ENCODE data around the gene HINT1. TPM values are rescaled to one million over a fixed set of nuclear protein-coding genes. Genes with fewer than 3 reads are reported as not detected.

HINT1 gene
- total RNA-seq, 2 donors from 2014 or later = 121 to 328 TPM

DNA sequence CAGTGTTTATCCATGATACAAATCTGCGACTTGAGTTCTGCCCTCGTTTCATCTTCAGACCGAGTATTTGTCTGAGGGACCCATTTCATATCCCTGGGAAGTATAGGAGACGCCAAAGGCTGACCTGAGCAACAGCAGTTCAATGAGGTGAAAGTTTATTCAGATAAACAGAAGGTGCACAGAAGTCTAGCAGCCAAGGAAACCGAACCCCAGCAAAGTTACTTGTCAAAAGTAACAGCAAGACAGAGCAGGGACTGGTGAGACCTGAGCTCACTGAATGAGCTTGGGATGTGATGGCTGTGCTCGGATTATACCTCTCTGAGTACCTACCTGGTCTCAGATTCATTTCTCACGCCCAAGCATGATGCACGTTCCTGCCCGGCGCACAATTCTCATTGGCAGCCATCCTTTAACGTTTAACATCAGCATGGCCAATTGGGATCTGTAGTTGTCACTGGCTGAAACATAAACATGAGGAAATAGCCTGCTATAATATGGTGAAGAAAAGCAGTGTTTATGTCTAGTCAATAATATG is 6.3 kb upstream of the HINT1 start:
- Histone ChIP-seq H3K27me3 (replicated peaks; ENCODE audit: insufficient read depth) (no peaks in the 10 kb centered on the region), H3K27ac (peak overlapping the region; percentile 79 to 81), H3K4me3 (peak overlapping the region; percentile 44 to 48), H3K36me3 (no peaks in the 10 kb centered on the region), H3K9me3 (no peaks in the 10 kb centered on the region), H3K4me1 (replicated peaks) (no peaks in the 10 kb centered on the region)
- no peak for TF ChIP-seq POLR2A (IDR thresholded peaks at IDR 0.05)
- TF ChIP-seq POLR2AphosphoS5 (IDR thresholded peaks at IDR 0.05) = no peak
- no peak for TF ChIP-seq CTCF (IDR thresholded peaks at IDR 0.05)
- intact Hi-C loops (cut with DNase I) = no loop called here
- DNase-seq (ENCODE audit: low spot score) = no peak
- WGBS = 5% methylated on average over 11 of the region's 11 CpGs

GRCh38 chr5:131170540-131171275 is 5.7 kb upstream of the HINT1 start, which contains the start of gene LYRM7:
TSS of gene LYRM7 (plus strand) at chr5:131170944. CDS start at chr5:131171021, 77 bp downstream.
- intact Hi-C loops (cut with DNase I) = no loop called here
- peak; percentile 72 for TF ChIP-seq POLR2A (IDR thresholded peaks at IDR 0.05)
- TF ChIP-seq POLR2AphosphoS5 (IDR thresholded peaks at IDR 0.05) = peak; percentile 98
- TF ChIP-seq CTCF (IDR thresholded peaks at IDR 0.05) = peak in 2 of 4 experiments; percentile 20 to 24
- Histone ChIP-seq H3K4me3 (peak within 1 kb of the TSS; percentile 44 to 48), H3K9me3 (no peaks in the 10 kb centered on the region), H3K36me3 (no peaks in the 10 kb centered on the region), H3K27me3 (replicated peaks; ENCODE audit: insufficient read depth) (no peaks in the 10 kb centered on the region), H3K4me1 (replicated peaks) (no peaks in the 10 kb centered on the region), H3K27ac (peak within 1 kb of the TSS; percentile 79 to 81)
- WGBS = under 1% methylated on average over 42 of the region's 42 CpGs
- peak; percentile 98 for DNase-seq (ENCODE audit: low spot score)

DNA sequence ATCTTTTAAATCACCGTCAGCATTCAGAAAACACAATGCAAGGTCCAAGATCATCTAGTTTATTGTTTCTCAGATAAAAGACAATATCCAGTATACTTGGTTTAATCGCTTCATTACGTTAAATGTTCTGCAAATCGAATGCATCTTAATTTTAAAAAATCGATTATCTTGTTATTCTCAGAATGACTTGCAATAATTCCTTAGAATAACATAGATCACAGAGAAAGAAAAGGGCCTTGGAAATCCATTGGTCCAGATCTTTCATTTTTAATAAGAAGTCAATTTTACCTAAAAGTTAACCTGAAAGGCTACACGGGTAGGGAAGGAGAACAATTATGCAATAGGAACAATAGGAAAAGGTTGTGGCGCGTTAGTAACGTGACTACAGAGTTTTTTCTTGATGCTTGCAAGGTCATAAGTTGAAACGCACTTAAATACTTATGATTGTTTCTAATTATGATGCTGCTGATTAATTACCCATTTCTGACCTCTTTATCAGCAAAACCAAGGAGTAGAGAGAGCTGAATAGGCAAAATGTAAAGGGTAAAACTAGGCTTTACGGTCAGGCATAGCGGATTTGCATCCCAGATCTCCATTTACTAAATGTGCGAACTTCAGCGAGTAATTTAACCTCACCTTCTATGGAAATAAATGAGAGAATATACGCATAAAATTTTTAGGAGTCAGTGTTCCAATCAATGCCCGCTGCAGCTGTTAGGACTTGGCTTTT is 4.9 kb upstream of the HINT1 start:
- Histone ChIP-seq H3K27ac (peak overlapping the region; percentile 79 to 81), H3K4me1 (replicated peaks) (no peaks in the 10 kb centered on the region), H3K4me3 (peak overlapping the region; percentile 44 to 48), H3K36me3 (no peaks in the 10 kb centered on the region), H3K27me3 (replicated peaks; ENCODE audit: insufficient read depth) (no peaks in the 10 kb centered on the region), H3K9me3 (no peaks in the 10 kb centered on the region)
- intact Hi-C loops (cut with DNase I) = loop anchor here (10.0 kb wide), 2 partner anchors 245 to 625 kb away; partner anchors contain the start of gene FNIP1
- DNase-seq (ENCODE audit: low spot score) = no peak
- no peak for TF ChIP-seq POLR2AphosphoS5 (IDR thresholded peaks at IDR 0.05)
- TF ChIP-seq POLR2A (IDR thresholded peaks at IDR 0.05) = no peak
- TF ChIP-seq CTCF (IDR thresholded peaks at IDR 0.05) = no peak
- 35% methylated on average over 16 of the region's 16 CpGs for WGBS

DNA sequence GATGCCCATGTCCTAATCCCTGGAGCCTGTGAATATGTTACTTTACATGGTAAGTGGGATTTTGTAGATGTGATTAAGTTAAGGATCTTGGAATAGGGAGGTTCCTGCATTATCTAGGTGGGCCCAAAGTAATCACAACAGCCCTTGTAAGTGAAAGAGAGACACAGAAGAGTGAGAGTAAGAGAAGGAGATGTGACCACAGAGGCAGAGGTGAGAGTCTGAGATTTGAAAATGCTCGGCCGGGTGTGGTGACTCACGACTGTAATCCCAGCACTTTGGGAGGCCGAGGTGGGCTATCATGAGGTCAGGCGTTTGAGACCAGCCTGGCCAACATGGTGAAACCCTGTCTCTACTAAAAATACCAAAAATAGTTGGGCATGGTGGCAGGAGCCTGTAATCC is 2.6 kb upstream of the HINT1 start:
- Histone ChIP-seq H3K4me3 (no peak overlapping the region), H3K36me3 (no peaks in the 10 kb centered on the region), H3K4me1 (replicated peaks) (peaks cover 4% of the 10 kb centered on the region), H3K9me3 (no peaks in the 10 kb centered on the region), H3K27me3 (replicated peaks; ENCODE audit: insufficient read depth) (no peaks in the 10 kb centered on the region), H3K27ac (no peak overlapping the region)
- TF ChIP-seq CTCF (IDR thresholded peaks at IDR 0.05) = no peak
- no peak for TF ChIP-seq POLR2AphosphoS5 (IDR thresholded peaks at IDR 0.05)
- TF ChIP-seq POLR2A (IDR thresholded peaks at IDR 0.05) = no peak
- no peak for DNase-seq (ENCODE audit: low spot score)
- intact Hi-C loops (cut with DNase I) = loop anchor here (10.0 kb wide), 2 partner anchors 247 to 627 kb away; partner anchors contain the start of gene FNIP1
- 96% methylated on average over 5 of the region's 5 CpGs for WGBS

Data from prostate gland (tissue), 2 donors.